BLaER1 (cell line): ENCODE data around the gene HMGCS2.

Source experiments
- H3K27ac ChIP-seq: shearing (Covaris generic); formaldehyde crosslinking; 2 replicates; pipeline ENCODE4 v1.8.1; 2022
- H3K27me3 ChIP-seq: shearing (Covaris generic); formaldehyde crosslinking; 2 replicates; pipeline ENCODE4 v1.8.1; 2022
- H3K36me3 ChIP-seq: shearing (Covaris generic); formaldehyde crosslinking; 2 replicates; pipeline ENCODE4 v1.8.1; 2022
- H3K4me1 ChIP-seq: shearing (Covaris generic); formaldehyde crosslinking; 2 replicates; pipeline ENCODE4 v1.8.1; 2022
- H3K4me2 ChIP-seq: shearing (Covaris generic); formaldehyde crosslinking; 2 replicates; pipeline ENCODE4 v1.8.1; 2022
- H3K4me3 ChIP-seq: shearing (Covaris generic); formaldehyde crosslinking; 2 replicates; pipeline ENCODE4 v1.8.1; 2022
- H3K9ac ChIP-seq: shearing (Covaris generic); formaldehyde crosslinking; 2 replicates; pipeline ENCODE4 v1.8.1; 2022
- H3K9me3 ChIP-seq: shearing (Covaris generic); formaldehyde crosslinking; 2 replicates; pipeline ENCODE4 v1.8.1; 2022
- H4K20me1 ChIP-seq: shearing (Covaris generic); formaldehyde crosslinking; 2 replicates; pipeline ENCODE4 v1.8.1; 2022
- Cebpa-rat ChIP-seq: shearing (Covaris generic); IDR thresholded peaks from 2 replicates; pipeline ENCODE4 v1.8.1; 2022

Gene HMGCS2

DNA sequence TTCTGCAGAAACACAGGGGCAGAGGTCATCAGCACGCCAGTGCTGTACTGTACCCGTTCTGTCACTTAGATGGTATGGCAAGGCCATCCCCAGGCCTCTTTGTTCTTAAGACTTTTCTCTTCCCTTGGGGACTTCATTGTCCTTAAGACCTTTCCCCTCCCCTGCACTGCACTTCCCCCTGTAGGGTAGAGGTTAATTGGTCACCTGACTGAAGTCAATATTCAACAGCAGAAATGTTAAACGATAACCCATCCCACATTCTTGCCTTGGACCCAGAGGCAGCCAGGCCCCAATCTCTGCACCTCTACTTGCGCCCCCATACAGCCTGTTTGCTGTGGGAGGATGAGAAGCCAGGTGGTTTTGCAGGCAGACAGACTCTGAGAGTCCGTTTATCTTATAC, 46.8 kb downstream of the HMGCS2 start:
- no peak for TF ChIP-seq Cebpa-rat
- Histone ChIP-seq H3K4me2 (peak overlapping the region; percentile 92), H3K27me3 (no peaks in the 10 kb centered on the region), H3K36me3 (peaks cover 91% of the 10 kb centered on the region), H3K9me3 (no peaks in the 10 kb centered on the region), H4K20me1 (peaks cover 100% of the 10 kb centered on the region), H3K4me3 (no peak overlapping the region), H3K9ac (no peak overlapping the region), H3K4me1 (peaks cover 58% of the 10 kb centered on the region), H3K27ac (peak overlapping the region; percentile 66)

DNA sequence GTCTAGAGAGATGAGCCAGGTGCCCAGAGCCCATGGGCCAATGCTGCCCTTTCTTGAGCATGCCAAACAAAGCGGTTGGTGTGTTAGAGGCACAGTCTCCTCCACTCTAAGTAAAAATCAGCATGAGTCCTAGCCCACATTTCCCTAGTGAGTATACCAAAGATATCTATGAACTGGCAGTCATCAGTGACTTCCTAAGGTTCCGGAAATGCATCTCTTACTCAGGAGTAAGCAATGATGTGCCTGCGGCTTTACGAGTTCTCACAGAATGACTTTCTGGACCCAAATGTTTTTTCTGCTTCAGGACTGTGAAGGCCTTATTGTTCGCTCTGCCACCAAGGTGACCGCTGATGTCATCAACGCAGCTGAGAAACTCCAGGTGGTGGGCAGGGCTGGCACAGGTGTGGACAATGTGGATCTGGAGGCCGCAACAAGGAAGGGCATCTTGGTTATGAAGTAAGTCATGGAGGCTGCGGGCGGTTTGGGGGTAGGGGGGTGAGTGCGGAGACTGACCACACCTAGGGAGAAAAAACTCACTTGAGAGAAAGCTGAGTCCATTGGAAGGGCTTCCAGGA, 47.8 kb downstream of the HMGCS2 start:
- peaks cover 100% of the 10 kb centered on the region for H4K20me1 ChIP-seq
- no peak for TF ChIP-seq Cebpa-rat
- peaks cover 90% of the 10 kb centered on the region for H3K36me3 ChIP-seq
- H3K4me3 ChIP-seq, result peak overlapping the region; percentile 43; the same call in 1 of the 2 replicates
- H3K4me1 ChIP-seq, result peaks cover 61% of the 10 kb centered on the region
- H3K9me3 ChIP-seq, result no peaks in the 10 kb centered on the region
- H3K27ac ChIP-seq, result peak overlapping the region; percentile 66
- peak overlapping the region; percentile 33 for H3K9ac ChIP-seq
- H3K4me2 ChIP-seq, result peak overlapping the region; percentile 92
- H3K27me3 ChIP-seq, result no peaks in the 10 kb centered on the region

DNA sequence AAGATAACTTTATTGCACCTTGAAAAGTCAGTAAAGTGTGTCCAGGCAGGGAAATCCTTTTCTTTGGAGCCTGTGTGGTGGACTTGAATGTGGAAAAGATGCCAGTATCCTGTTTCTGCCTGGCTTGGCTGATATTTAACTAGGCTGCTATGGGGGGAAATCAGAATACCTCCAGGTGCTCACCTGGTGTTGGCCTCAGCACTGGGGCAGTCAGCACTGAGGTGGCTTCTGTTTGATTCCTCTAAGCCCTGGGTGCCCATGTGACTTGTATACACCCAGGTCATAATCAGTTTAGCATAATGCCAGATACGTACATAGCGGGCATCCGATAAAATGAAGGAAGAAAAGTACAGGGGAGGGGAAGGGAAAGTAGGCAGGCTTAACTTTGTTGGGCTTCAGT, 49.7 kb downstream of the HMGCS2 start:
- Histone ChIP-seq H3K36me3 (peaks cover 70% of the 10 kb centered on the region), H3K27me3 (no peaks in the 10 kb centered on the region), H3K4me3 (no peak overlapping the region), H3K27ac (no peak overlapping the region), H3K4me1 (peaks cover 81% of the 10 kb centered on the region), H3K9me3 (no peaks in the 10 kb centered on the region), H4K20me1 (peaks cover 100% of the 10 kb centered on the region), H3K4me2 (peak overlapping the region; percentile 92), H3K9ac (0 out of 2 replicates have a peak overlapping the region, but pooled peaks have one; percentile 22)
- TF ChIP-seq Cebpa-rat, result no peak

DNA sequence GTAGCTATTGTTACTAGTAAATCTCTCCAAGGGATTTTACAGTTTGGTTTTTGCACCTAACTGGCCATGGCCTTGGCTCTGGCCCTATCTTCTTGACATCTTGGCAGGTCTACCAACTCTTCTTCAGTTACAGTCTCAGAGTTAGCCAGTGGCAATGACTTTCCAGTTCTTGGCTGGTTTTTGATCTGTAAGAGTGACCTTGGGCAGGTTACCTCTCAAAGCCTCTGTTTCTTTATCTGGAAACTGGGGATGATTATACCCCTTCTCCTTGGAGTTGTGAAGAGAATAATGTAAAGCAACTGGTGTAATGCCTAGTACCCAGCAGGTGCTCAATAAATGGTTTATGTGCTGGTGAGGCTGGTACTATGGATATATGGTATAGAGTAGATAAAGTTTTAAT, 50.3 kb downstream of the HMGCS2 start:
- Histone ChIP-seq H3K27me3 (no peaks in the 10 kb centered on the region), H3K4me1 (peaks cover 86% of the 10 kb centered on the region), H3K4me3 (no peak overlapping the region), H3K9ac (no peak overlapping the region), H3K36me3 (peaks cover 65% of the 10 kb centered on the region), H3K27ac (no peak overlapping the region), H3K9me3 (no peaks in the 10 kb centered on the region), H4K20me1 (peaks cover 100% of the 10 kb centered on the region), H3K4me2 (peak overlapping the region; percentile 92)
- no peak for TF ChIP-seq Cebpa-rat

DNA sequence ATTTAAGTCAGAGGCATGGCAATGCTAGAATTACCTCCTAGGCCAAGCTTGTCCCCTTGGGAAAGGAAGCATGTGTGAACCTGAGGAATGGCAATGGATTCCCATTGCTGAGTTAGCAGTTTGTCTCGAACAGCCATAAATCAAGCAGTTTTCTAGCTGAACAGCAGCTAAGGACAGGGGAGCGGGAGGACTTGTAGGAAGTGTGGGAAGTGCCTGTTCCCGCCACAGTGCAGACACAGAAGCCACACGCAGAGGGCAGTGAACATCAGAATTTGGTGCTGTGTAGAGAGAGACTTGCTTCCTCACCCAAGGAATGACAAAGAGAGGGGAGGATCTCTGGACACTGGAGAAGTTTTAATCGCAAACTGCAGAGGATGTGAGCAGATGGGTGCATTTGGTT, 53.2 kb downstream of the HMGCS2 start:
- Histone ChIP-seq H3K4me2 (peak overlapping the region; percentile 90), H3K36me3 (peaks cover 36% of the 10 kb centered on the region), H3K9me3 (no peaks in the 10 kb centered on the region), H3K27ac (peak overlapping the region; percentile 49; the same call in 1 of the 2 replicates), H3K4me3 (peak overlapping the region; percentile 47), H4K20me1 (peaks cover 72% of the 10 kb centered on the region), H3K4me1 (peaks cover 75% of the 10 kb centered on the region), H3K27me3 (no peaks in the 10 kb centered on the region), H3K9ac (peak overlapping the region; percentile 56)
- TF ChIP-seq Cebpa-rat, result no peak

DNA sequence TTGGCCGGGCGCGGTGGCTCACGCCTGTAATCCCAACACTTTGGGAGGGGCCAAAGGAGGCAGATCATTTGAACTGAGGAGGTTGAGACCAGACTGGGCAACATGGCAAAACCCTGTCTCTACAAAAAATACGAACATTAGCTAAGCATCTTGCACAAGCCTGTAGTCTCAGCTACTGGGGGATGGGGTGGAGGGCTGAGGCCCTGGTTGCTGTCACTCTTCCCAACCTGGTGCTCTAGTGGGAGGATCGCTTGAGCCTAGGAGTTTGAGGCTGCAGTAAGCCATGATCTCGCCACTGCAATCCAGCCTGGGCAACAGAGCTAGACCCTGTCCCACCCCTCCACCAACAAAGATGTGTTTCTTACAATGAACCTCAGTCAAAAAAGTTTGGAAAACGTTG, 54.1 kb downstream of the HMGCS2 start:
- Histone ChIP-seq H4K20me1 (peaks cover 63% of the 10 kb centered on the region), H3K9ac (peak overlapping the region; percentile 95), H3K4me2 (peak overlapping the region; percentile 90), H3K36me3 (peaks cover 28% of the 10 kb centered on the region), H3K9me3 (no peaks in the 10 kb centered on the region), H3K4me1 (peaks cover 65% of the 10 kb centered on the region), H3K4me3 (peak overlapping the region; percentile 89), H3K27me3 (no peaks in the 10 kb centered on the region), H3K27ac (peak overlapping the region; percentile 96)
- TF ChIP-seq Cebpa-rat, result no peak

DNA sequence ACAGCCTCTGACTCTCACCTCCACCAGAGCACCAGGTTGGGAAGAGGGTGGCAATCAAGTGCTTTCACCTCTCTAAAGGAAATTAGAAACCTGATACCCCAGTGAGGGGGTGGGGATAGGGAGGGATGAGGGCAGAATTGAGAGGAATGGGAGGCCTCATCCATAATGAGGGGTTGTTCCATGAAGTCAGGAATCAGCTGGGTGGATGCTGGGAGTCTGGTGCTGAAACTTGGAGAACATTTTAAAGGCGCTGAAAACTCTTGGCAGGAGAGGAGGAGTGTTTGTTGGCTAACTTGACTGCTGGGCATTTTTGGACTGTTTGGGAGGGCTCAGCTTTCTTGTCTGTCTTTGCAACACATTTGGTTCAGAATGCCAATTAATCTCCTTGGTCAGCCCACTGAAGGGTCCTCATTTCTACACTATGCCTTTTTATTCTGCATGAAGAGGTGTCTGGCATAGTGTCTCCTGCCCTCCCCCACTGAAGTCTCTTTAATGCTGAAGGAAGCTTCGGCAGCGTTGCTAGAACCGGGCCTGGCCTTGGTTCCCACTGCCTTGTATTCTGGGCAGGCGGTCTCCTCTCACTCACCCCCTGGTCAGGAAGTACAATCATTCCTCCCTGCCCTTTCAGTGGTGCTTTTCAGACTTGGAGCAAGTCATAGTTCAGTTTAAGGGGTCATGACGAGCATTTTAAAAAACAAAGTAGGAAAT, 54.8 kb downstream of the HMGCS2 start:
- Histone ChIP-seq H3K4me3 (peak overlapping the region; percentile 89), H3K4me1 (peaks cover 58% of the 10 kb centered on the region), H3K9me3 (no peaks in the 10 kb centered on the region), H3K27ac (peak overlapping the region; percentile 96), H3K27me3 (no peaks in the 10 kb centered on the region), H4K20me1 (peaks cover 56% of the 10 kb centered on the region), H3K4me2 (peak overlapping the region; percentile 90), H3K9ac (peak overlapping the region; percentile 95), H3K36me3 (peaks cover 21% of the 10 kb centered on the region; the same call in 1 of the 2 replicates)
- TF ChIP-seq Cebpa-rat, result no peak

DNA sequence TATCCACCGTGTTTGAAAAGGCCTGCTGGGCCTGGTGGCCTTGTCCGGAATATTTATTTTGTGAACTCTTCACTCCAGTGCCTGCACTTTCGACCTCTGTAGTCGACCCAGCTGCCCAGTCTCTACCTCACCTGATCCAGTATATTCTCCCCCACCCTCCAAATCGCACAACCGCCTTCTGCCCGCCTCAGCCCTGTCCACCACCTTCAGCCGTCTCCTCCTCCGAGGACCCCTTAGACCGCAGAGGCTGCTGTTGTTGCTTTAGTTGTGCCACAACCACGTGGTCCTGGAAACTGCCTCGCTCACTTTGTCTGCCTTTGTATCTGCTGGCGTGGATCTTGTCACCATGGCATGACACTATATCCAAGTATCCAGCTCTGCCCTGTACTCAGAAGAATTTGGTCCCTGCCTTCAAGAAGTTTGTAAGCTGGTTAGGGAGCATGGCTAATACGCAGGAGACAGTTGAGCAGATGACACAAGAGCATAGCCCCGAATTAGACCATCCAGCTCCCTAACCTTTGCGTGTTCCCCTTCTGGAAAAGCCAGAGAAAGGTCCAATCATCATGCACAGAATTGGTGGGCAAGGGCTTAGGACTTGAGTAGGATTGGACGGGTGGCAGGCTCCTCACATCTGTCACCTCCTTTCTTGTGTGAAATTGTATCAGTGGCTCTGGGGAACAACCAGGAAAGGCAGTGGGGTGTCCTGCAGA, 55.5 kb downstream of the HMGCS2 start:
- Histone ChIP-seq H3K36me3 (peaks cover 14% of the 10 kb centered on the region; the same call in 1 of the 2 replicates), H4K20me1 (peaks cover 49% of the 10 kb centered on the region), H3K27ac (peak overlapping the region; percentile 96), H3K9ac (peak overlapping the region; percentile 95), H3K27me3 (no peaks in the 10 kb centered on the region), H3K4me2 (peak overlapping the region; percentile 90), H3K4me3 (peak overlapping the region; percentile 89), H3K9me3 (no peaks in the 10 kb centered on the region), H3K4me1 (peaks cover 51% of the 10 kb centered on the region)
- TF ChIP-seq Cebpa-rat, result no peak

DNA sequence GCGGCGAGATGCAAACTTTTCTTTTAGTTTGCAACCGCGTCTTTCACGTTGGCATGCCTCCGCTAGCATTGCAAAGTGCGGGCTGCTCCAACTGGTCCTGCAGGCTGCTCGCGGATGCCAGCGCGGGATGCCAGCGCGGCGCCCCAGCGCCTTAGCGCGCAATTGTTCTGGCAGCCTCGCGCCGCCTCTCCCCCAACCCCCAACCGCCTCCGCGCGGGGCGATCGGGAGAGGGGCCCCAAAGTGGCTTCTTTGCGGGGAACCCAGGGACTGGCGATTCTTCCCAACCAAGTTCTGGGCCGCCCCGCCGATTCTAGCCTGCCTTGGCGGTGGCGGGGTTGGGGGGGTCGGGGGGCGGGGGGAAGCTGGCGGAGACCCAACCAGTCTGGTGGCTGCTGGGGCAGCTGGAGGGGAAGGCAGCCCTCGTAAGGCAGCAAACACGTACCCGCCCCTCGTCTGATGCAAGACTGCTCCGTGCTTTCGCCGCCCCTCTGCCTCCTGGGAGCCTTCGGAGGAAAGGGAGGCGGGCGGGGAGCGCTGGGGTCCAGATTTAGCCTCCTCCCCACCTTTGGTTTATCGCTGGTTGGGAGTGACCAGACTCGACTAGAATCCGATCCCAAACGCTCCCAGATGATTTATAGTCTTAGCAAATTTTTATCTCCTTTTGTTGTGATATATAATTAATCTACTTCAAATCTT, 56.2 kb downstream of the HMGCS2 start:
- H3K27me3 ChIP-seq, result no peaks in the 10 kb centered on the region
- peak overlapping the region; percentile 96 for H3K27ac ChIP-seq

More for the DNA sequence above, 56.2 kb downstream of the HMGCS2 start:
- Histone ChIP-seq H3K36me3 (peaks cover 9% of the 10 kb centered on the region; the same call in 1 of the 2 replicates), H3K4me2 (peak overlapping the region; percentile 90), H3K9me3 (no peaks in the 10 kb centered on the region), H3K4me1 (peaks cover 44% of the 10 kb centered on the region), H3K9ac (peak overlapping the region; percentile 95), H3K4me3 (peak overlapping the region; percentile 89), H4K20me1 (peaks cover 42% of the 10 kb centered on the region)
- peak; percentile 83 for TF ChIP-seq Cebpa-rat
